GM21423 (cell line): ENCODE data around the gene CBLL2.
"Not testable (repeated sequence)": the region's sequence is repeated elsewhere in the genome, so short reads cannot be mapped to it uniquely, and the experiment has no call there.

Experiments used
- ATAC-seq: cut with Tn5 transposase; IDR thresholded peaks from one replicate; pipeline ENCODE4 v1.9.1; 2021; ENCODE audit warnings: mild to moderate bottlenecking, moderate library complexity; ENCODE audit not compliant: unreplicated experiment

CBLL2 gene, protein sequence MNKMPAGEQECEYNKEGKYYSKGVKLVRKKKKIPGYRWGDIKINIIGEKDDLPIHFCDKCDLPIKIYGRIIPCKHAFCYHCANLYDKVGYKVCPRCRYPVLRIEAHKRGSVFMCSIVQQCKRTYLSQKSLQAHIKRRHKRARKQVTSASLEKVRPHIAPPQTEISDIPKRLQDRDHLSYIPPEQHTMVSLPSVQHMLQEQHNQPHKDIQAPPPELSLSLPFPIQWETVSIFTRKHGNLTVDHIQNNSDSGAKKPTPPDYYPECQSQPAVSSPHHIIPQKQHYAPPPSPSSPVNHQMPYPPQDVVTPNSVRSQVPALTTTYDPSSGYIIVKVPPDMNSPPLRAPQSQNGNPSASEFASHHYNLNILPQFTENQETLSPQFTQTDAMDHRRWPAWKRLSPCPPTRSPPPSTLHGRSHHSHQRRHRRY

DNA sequence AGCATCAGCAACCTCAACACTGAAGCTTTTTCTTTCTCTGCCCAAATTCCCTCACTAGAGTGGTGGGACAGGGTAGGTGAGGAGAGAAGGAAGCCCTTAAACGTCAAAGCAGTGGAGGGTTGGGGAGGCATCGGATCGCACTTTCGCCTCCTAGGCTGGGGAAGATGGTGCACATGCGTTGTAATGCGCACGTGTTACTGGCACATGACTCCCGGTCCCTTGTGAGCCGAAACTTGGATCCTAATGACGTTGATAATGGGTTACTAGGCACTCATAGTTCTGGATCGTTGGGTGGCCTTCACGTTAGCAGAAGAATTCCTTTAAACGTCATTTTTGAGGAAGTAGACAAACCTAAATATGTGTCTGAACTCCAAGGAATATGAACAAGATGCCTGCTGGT, at the start of gene CBLL2:
TSS of gene CBLL2 (plus strand) at position 301 of the 400 bp plus-strand sequence. CDS start at position 380, 79 bp downstream.
- no peak for ATAC-seq

DNA sequence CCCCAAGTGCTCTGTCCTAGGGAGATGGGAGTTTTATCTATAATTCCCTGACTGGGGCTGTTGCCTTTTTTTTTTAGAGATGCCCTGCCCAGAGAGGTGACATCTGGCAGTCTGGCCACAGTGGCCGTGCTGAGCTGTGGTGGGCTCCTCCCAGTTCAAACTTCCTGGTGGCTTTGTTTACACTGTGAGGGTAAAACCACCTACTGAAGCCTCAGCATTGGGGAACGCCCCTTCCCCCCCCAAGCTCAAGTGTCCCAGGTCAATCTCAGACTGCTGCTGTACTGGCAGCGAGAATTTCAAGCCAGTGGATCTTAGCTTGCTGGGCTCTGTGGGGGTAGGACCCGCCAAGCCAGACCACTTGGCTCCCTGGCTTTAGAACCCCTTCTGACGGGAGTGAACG, 38.3 kb upstream of the CBLL2 start:
- ATAC-seq = no peak

DNA sequence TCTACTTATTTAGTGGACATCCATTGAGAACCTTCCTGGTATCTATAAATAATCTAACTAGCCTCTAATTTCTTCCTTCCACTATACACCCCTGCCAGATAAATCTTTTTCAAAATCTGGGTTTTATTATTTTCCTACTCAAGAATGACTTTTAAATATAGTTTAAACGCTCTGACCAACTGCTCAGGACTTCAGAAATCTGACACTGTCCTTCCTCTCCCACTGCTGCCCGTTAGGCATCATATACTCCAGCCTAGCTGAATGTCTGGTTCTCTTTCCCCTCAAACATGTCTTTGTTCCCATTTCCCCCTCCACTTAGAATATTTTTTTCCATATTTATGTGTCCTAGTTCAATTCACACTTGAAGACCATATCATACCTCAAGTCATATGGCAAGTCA, 35.2 kb upstream of the CBLL2 start:
- no peak for ATAC-seq

GRCh38 chrX:22246620-22247019, 26.1 kb upstream of the CBLL2 start:
- ATAC-seq = no peak

GRCh38 chrX:22247169-22247568, 25.5 kb upstream of the CBLL2 start:
- ATAC-seq = no peak

DNA sequence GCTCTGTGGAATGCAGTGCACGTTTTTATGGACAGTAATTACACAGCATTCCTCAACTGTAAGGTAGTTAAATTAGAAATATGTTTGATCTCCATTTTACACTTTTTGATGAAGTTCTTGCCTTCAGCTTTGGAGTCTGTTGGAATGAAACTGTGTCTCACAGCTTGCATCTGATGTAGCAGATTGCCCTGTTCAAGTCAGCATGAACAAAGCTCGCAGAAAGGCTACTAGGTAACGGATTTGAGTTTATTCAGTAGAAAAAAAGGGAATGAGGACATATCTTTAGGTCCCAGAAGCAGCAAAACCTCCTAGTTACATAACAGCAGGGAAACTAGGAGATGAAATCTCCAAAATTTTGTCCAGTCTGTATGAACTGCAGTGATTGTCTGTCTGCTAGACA, 24.3 kb upstream of the CBLL2 start:
- no peak for ATAC-seq

- no peak for ATAC-seq
These were observed 23.3 kb upstream of the CBLL2 start for GRCh38 chrX:22249371-22249770.

- no peak for ATAC-seq
These were observed 4.0 kb upstream of the CBLL2 start for GRCh38 chrX:22268706-22269105.

- no peak for ATAC-seq
These were observed 1.1 kb downstream of the CBLL2 start for GRCh38 chrX:22273714-22274317.

DNA sequence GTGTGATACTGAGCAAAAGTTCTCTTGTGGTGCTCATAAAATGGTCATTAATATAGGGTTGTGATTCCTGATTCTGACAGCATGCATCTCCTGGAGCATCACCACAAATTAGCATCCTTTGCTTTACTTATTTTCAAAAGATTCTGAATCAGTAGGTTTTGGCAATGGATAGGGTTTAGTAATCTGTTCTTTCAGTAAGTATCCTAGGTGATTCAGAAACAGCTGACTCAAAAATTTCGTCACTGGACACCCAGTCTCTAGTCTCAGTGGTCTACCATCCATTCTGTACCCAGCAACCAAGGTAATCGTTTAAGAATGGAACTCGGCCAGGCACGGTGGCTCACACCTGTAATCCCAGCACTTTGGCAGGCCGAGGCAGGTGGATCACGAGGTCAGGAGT, 4.1 kb downstream of the CBLL2 start:
- ATAC-seq = no peak

- ATAC-seq = no peak
These were observed 5.7 kb downstream of the CBLL2 start for GRCh38 chrX:22278375-22278774.

GRCh38 chrX:22289209-22289608, 16.5 kb downstream of the CBLL2 start:
- ATAC-seq = not testable (repeated sequence)

DNA sequence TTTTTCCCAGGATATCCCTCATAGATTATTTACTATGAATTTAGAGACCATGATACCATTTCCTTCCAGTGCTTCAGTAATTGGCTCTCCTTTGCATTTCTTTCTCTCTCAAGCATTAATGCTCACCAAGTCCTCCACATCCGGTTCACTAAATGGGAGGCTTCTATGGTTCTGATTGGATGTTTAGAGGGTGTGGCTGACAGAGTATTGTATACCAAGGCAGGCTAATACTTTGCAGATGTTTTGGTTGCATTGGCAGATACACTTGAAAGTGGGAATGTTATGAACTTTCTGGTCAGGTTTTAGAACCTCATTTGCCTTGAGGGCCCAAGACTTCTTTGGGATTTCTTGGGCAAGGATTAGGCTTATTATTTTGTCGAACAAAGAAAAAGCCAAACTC, 24.2 kb downstream of the CBLL2 start:
- no peak for ATAC-seq

- no peak for ATAC-seq
These were observed 27.4 kb downstream of the CBLL2 start for GRCh38 chrX:22300130-22300529.

DNA sequence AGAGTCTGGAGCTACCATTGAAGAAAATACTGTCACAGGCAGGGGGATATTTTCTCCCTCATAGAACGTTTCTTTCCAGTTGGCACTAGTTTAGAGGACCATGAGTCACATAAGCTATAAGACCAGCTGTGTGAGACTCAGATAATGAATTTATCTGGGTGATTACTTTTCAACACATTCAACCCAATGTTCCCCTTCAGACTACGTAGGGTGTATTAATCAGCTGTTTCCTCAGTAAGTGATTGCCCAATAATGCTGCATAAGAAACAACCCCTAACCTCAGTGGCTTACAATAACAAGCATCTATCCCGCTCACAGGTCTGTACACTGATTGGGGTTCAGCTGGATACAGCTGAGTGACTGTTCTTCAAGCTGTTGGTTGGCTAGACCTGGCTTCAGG, 38.1 kb downstream of the CBLL2 start:
- ATAC-seq = no peak

DNA sequence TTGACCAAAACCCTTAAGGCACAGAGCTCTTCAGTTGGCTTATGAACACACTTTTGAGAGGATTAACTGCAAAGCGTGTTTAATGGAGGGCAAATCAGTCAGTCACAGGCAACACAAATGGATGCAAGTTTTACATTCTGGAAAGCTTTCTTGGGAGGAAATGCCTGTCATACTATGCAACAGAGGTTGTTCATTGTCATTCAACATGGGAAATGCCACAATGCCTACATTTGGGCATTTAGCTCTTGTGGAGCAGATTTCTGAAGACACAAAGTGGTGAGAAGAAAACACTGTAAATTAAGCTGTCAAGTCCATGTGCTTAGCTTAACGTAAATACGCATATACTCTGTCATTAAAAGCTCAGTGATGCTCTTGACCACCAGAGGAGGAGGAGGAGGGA, 41.1 kb downstream of the CBLL2 start:
- ATAC-seq = no peak

DNA sequence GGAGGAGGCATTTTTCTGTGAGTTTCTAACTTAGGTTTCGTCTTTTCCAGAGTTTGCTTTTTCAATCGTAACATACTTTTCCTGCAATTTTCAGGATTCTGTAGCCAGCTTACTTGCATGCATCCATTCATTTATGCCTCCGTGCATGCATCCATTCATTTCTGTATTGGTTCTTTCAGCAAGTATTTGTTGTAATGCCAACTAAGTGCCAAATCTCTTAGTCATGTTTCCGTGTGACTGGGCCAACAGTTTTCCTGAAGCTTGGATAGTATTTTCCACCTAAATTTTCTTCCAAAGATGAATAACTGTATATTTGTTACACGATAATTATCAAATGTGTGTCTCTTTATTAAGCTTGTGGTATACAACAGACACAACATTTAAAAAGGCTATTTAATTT, 41.5 kb downstream of the CBLL2 start:
- ATAC-seq = no peak

DNA sequence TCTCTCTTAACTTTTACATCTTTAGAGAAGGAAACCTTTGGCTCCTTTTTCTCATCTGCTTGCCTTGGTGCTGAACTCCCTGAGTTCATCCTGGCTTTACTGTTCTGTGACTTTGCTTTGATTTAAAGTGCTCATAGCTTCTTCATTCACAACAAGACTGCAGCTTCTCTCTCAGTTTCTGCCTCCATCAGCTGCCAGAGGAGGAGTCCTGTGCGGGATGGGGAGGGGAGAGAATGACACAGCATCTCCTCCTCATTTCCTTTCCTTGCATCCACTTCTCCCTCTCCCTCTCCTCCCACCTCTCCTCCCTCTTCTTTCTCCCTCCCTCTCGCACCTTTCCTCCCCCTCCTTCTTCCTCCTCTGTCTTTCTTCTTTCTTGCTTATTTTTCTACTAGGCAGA, 42.0 kb downstream of the CBLL2 start:
- no peak for ATAC-seq

DNA sequence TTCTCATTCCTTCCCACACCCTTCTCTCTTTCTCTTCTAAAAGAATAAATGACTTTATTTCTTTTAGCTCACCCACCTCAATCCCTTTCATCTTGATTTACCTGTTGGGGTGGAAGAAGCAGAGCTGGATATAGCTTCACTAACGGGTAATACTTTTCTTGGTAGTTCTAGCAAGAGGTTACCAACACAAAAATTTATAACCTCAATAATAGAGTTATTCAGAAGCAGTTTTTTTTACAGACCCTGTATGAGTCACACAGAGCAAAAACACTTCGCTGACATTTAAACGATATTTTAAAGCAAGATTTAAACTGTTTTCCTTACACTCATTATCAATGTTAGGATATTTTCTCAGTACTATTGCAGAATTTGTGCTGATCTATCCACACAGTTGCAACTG, 42.4 kb downstream of the CBLL2 start:
- no peak for ATAC-seq

DNA sequence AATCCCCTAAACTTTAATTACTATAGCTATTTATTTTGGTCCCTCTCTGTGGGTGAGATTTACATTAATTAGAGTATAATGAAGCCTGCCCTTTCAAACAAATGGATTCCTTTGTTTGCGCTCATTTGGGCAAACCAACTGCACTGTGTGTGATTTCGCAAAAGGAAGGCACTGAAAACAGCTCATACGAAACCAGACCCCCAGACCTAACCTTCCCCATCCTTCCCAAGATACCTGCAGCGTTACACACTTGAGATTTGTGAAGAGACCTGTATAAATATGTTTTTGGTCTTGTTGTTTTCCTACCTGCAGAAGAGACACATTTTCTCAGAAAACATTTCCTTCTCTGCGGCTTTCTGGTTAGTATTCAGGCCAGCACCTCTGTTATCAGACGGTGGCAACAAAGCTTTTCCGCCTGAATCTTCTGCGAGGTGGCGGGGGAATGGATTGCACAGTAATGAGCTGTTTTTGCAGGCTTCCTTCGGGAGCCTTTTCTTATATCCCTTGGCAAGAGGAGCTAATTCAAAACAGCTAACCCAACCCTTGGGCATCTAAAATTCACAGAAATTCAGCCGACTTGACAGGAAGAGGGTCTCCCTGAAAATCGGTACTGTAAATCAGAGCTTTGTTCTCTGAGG, 47.6 kb downstream of the CBLL2 start:
- no peak for ATAC-seq

GRCh38 chrX:22323541-22323940, 50.8 kb downstream of the CBLL2 start:
- no peak for ATAC-seq
